ENCODE data around the gene SRA1.
A peak's percentile ranks its signal among the peaks of the same experiment; 100 is the strongest.

SRA1 gene

GRCh38 chr5:140570488-140570887, 13.2 kb upstream of the SRA1 start:
- DNase-seq (ENCODE audit: low read depth in 4 of 4, low spot score in 1 of 4): no peak

- no peak for DNase-seq (ENCODE audit: low read depth in 4 of 4, low spot score in 1 of 4)
Observed at GRCh38 chr5:140570058-140570457, 12.8 kb upstream of the SRA1 start.

- DNase-seq (ENCODE audit: low read depth in 4 of 4, low spot score in 1 of 4): no peak
Observed at GRCh38 chr5:140569197-140569596, 11.9 kb upstream of the SRA1 start.

- no peak for DNase-seq (ENCODE audit: low read depth in 4 of 4, low spot score in 1 of 4)
Observed at GRCh38 chr5:140568443-140569063, 11.3 kb upstream of the SRA1 start.

- no peak for DNase-seq (ENCODE audit: low read depth in 4 of 4, low spot score in 1 of 4)
Observed at GRCh38 chr5:140567871-140568270, 10.6 kb upstream of the SRA1 start.

- no peak for DNase-seq (ENCODE audit: low read depth in 4 of 4, low spot score in 1 of 4)
Observed at GRCh38 chr5:140567136-140567818, 10.0 kb upstream of the SRA1 start.

GRCh38 chr5:140566665-140567064, 9.4 kb upstream of the SRA1 start:
- DNase-seq (ENCODE audit: low read depth in 4 of 4, low spot score in 1 of 4): no peak

GRCh38 chr5:140565780-140566095, 8.5 kb upstream of the SRA1 start:
- DNase-seq (ENCODE audit: low read depth in 4 of 4, low spot score in 1 of 4): no peak

GRCh38 chr5:140565024-140565779, 7.9 kb upstream of the SRA1 start:
- no peak for DNase-seq (ENCODE audit: low read depth in 4 of 4, low spot score in 1 of 4)

GRCh38 chr5:140564196-140565023, 7.1 kb upstream of the SRA1 start, which contains the start of the genes APBB3 and SLC35A4:
TSS of gene APBB3 (minus strand) at chr5:140564598. CDS start at chr5:140564245, 353 bp downstream.
TSS of gene SLC35A4 (plus strand) at chr5:140564828. CDS start at chr5:140567170, 2,342 bp downstream.
- peak; percentile 82 to 94 (median 87) for DNase-seq (ENCODE audit: low read depth in 4 of 4, low spot score in 1 of 4)

GRCh38 chr5:140563596-140563995, 6.3 kb upstream of the SRA1 start:
- no peak for DNase-seq (ENCODE audit: low read depth in 4 of 4, low spot score in 1 of 4)

- no peak for DNase-seq (ENCODE audit: low read depth in 4 of 4, low spot score in 1 of 4)
Observed at GRCh38 chr5:140561753-140562523, 4.7 kb upstream of the SRA1 start.

- DNase-seq (ENCODE audit: low read depth in 4 of 4, low spot score in 1 of 4): no peak
Observed at GRCh38 chr5:140560227-140560626, 3.0 kb upstream of the SRA1 start.

GRCh38 chr5:140558542-140558941, 1.3 kb upstream of the SRA1 start:
- no peak for DNase-seq (ENCODE audit: low read depth in 4 of 4, low spot score in 1 of 4)

GRCh38 chr5:140557965-140558364, 692 bp upstream of the SRA1 start:
- DNase-seq (ENCODE audit: low read depth in 4 of 4, low spot score in 1 of 4): no peak

GRCh38 chr5:140556438-140556837, 835 bp downstream of the SRA1 start:
- DNase-seq (ENCODE audit: low read depth in 4 of 4, low spot score in 1 of 4): no peak

- DNase-seq (ENCODE audit: low read depth in 4 of 4, low spot score in 1 of 4): no peak
Observed at GRCh38 chr5:140555747-140556312, 1.4 kb downstream of the SRA1 start.

GRCh38 chr5:140554454-140554853, 2.8 kb downstream of the SRA1 start:
- no peak for DNase-seq (ENCODE audit: low read depth in 4 of 4, low spot score in 1 of 4)

- no peak for DNase-seq (ENCODE audit: low read depth in 4 of 4, low spot score in 1 of 4)
Observed at GRCh38 chr5:140553657-140554056, 3.6 kb downstream of the SRA1 start.

- DNase-seq (ENCODE audit: low read depth in 4 of 4, low spot score in 1 of 4): no peak
Observed at GRCh38 chr5:140551872-140552271, 5.4 kb downstream of the SRA1 start.
